Gastroesophageal sphincter (tissue), 3 donors: Measurements from ENCODE around the gene RPRD2.

ENCODE experiments used
- CTCF ChIP-seq, 4 experiments: fragments of 200-600 bp in 2 of 4; fragments of 450-650 bp in 2 of 4; sonication (generic) in 1 of 4; IDR thresholded peaks; one replicate each; pipeline ENCODE4 v1.5.1; 2017 to 2019; ENCODE audit warnings: antibody characterized with exemption in 4 of 4, mild to moderate bottlenecking in 2 of 4, moderate library complexity in 2 of 4
- POLR2A ChIP-seq, 2 donors: fragments of 450-650 bp; IDR thresholded peaks; one replicate each; pipeline ENCODE4 v1.6.1; 2017; ENCODE audit warnings: antibody characterized with exemption in 2 of 2, mild to moderate bottlenecking in 2 of 2, moderate library complexity in 1 of 2
- POLR2AphosphoS5 ChIP-seq: sonication (generic); formaldehyde crosslinking; IDR thresholded peaks from one replicate; pipeline ENCODE4 v1.6.1; 2017; ENCODE audit warnings: antibody characterized with exemption

- TF ChIP-seq CTCF (IDR thresholded peaks at IDR 0.05) (no peak), POLR2AphosphoS5 (no peak), POLR2A (IDR thresholded peaks at IDR 0.05) (no peak)
These were observed 120.5 kb downstream of the RPRD2 start for GRCh38 chr1:150484431-150484830.
